Motor neuron (in vitro differentiated cells): ENCODE measurements around the gene CENPF. TPM values are rescaled to one million over a fixed set of nuclear protein-coding genes. Genes with fewer than 3 reads are reported as not detected.
"Not testable (repeated sequence)": the region's sequence is repeated elsewhere in the genome, so short reads cannot be mapped to it uniquely, and the experiment has no call there.

ENCODE experiments used
- ATAC-seq, 8 experiments: fragments of 200-7000 bp; cut with Tn5 transposase; replicated peaks in 6 of 8; 2 replicates each; pipeline ENCODE4 v1.8.0; 2021; ENCODE audit warnings: mild to moderate bottlenecking in 8 of 8, moderate library complexity in 8 of 8
- H3K27ac ChIP-seq, 2 donors: fragments of 250-450 bp; sonication (Bioruptor Pico); 2 replicates each; pipeline ENCODE4 v1.9.0; 2021; ENCODE audit warnings: antibody characterized with exemption in 2 of 2, mild to moderate bottlenecking in 2 of 2, moderate library complexity in 1 of 2
- H3K4me1 ChIP-seq, 2 donors: fragments of 250-450 bp; sonication (Bioruptor Pico); replicated peaks in 1 of 2; 2 replicates each; pipeline ENCODE4 v1.6.1; 2021; ENCODE audit warnings: antibody characterized with exemption in 2 of 2, mild to moderate bottlenecking in 2 of 2, moderate library complexity in 1 of 2
- H3K4me3 ChIP-seq, 5 donors: fragments of 250-450 bp; sonication (Bioruptor Pico); 2 replicates each; pipeline ENCODE4 v1.9.0; 2021; ENCODE audit warnings: antibody characterized with exemption in 5 of 5, mild to moderate bottlenecking in 5 of 5, moderate library complexity in 4 of 5
- WGBS, 10 experiments: fragments of 450-650 bp; shearing (Covaris generic); methylation state at CpG; one replicate each; pipeline ENCODE4 v1.0.0; 2022; 5-methylcytosine and 5-hydroxymethylcytosine counted together
- in situ Hi-C, 9 experiments: fragments of 400-800 bp; cut with MboI; loops; one replicate each; pipeline ENCODE4 v1.15.0; 2021; ENCODE audit warnings: low sequenced_read_pairs in 9 of 9, low pct_unique_long_range_greater_than_20kb in 2 of 9; ENCODE audit not compliant: unreplicated experiment in 9 of 9
- total RNA-seq, 8 experiments: library from RNA; unstranded; fragments of 300-600 nt; gene quantifications; 2 replicates each; pipeline versions ENCODE4 v1.2.3 to v1.2.4, GENCODE V29; 2022

Gene CENPF
- total RNA-seq, 8 experiments from 2014 or later, result 0.41 to 236 (median 12.1) TPM

- in situ Hi-C loops, result loop anchor here in 5 of 9 experiments (10.0 to 25.0 kb wide), 3 partner anchors 252 to 327 kb away; no protein-coding TSS in a partner anchor
- Histone ChIP-seq H3K4me3 (no peak overlapping the region), H3K4me1 (no peaks in the 10 kb centered on the region), H3K27ac (no peak overlapping the region)
- no peak for ATAC-seq
- 79 to 100% (median 90%) methylated on average over 1 to 4 of the region's 4 CpGs; no CpG with 5 or more reads in 2 of the 10 experiments for WGBS, 10 experiments
Observed at GRCh38 chr1:214588963-214589597, 13.9 kb upstream of the CENPF start.

DNA sequence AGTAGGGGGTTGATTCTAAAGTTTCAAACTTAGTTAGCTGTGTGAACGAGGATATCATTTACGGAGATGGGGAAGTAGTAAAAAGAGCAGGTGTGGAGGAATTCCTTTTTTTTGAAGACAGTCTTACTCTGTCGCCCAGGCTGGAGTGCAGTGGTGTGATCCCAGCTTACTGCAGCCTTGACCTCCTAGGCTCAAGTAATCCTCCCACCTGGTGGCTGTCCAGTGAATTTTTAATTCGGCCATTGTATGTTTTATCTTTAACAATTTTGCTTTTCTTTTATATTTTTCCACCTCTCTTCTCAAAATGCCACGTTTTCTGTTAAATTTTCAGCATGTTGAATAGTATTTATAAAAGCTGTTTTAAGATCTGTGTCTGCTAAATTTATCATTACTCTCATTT is 12.3 kb upstream of the CENPF start:
- in situ Hi-C loops, result loop anchor here in 4 of 9 experiments (25.0 kb wide), 2 partner anchors 253 to 328 kb away; no protein-coding TSS in a partner anchor
- Histone ChIP-seq H3K27ac (no peak overlapping the region), H3K4me1 (no peaks in the 10 kb centered on the region), H3K4me3 (no peak overlapping the region)
- ATAC-seq, result no peak
- 50 to 100% (median 82%) methylated on average over 1 to 5 of the region's 5 CpGs for WGBS, 10 experiments

- in situ Hi-C loops, result loop anchor here in 4 of 9 experiments (25.0 kb wide), 2 partner anchors 255 to 330 kb away; no protein-coding TSS in a partner anchor
- not testable (repeated sequence) for H3K4me1 ChIP-seq, ATAC-seq, H3K27ac ChIP-seq, H3K4me3 ChIP-seq
- WGBS, 10 experiments, result 65 to 100% (median 86%) methylated on average over 1 to 8 of the region's 8 CpGs
Observed at GRCh38 chr1:214591918-214592317, 11.1 kb upstream of the CENPF start.

DNA sequence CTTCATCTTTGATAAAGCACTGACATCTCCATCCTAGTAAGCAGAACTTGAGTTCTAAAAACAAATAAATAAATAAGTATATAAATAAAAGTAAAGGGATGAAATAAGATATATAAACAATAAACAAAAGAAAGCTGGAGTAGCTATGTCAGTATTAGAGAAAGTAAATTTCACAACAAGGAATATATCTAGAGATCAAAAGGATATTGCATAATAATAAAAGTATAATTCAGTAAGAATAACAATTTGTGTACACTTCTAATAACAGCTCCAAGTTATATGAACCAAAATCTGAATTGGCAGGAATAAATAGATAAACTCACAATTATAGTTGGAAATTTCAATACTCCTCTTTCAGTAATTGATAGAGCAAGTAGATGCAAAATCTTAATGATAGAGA is 9.8 kb upstream of the CENPF start:
- Histone ChIP-seq H3K27ac (no peak overlapping the region), H3K4me3 (no peak overlapping the region), H3K4me1 (no peaks in the 10 kb centered on the region)
- in situ Hi-C loops, result loop anchor here in 4 of 9 experiments (25.0 kb wide), 2 partner anchors 256 to 331 kb away; no protein-coding TSS in a partner anchor
- ATAC-seq, result no peak

GRCh38 chr1:214603819-214604252 is 841 bp downstream of the CENPF start:
- Histone ChIP-seq H3K4me1 (peaks cover 5 to 9% of the 10 kb centered on the region in 2 donors), H3K4me3 (peak overlapping the region; percentile 55 to 86 (median 73)), H3K27ac (peak overlapping the region in 1 of 2 donors; percentile 66)
- ATAC-seq, result no peak
- 0 to 3% (median 0%) methylated on average over 5 to 10 of the region's 11 CpGs; no CpG with 5 or more reads in 2 of the 10 experiments for WGBS, 10 experiments
- in situ Hi-C loops, result no loop called here

DNA sequence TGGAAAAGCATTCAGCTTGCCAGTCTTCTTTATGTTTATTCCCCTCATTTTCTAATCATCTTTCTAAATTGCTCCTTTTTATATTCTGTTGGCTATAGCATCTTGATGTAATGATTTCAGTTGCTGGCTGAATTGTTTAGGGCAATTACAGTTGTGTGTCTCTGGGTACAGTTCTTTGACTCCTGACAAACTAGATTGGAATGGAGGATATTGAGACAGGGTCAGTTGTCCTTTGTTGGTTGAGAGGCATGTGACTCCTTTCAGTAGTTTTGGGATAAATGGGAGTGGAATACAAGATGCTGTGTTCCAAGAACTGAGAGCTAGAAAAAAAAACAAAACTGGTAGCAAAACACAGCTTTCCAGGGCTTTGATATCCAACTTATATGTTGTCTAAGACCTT is 1.5 kb downstream of the CENPF start:
- Histone ChIP-seq H3K27ac (no peak overlapping the region), H3K4me1 (peaks cover 5 to 9% of the 10 kb centered on the region in 2 donors), H3K4me3 (peak overlapping the region in 3 of 5 donors; percentile 55 to 81 (median 73))
- ATAC-seq, result no peak
- in situ Hi-C loops, result no loop called here

DNA sequence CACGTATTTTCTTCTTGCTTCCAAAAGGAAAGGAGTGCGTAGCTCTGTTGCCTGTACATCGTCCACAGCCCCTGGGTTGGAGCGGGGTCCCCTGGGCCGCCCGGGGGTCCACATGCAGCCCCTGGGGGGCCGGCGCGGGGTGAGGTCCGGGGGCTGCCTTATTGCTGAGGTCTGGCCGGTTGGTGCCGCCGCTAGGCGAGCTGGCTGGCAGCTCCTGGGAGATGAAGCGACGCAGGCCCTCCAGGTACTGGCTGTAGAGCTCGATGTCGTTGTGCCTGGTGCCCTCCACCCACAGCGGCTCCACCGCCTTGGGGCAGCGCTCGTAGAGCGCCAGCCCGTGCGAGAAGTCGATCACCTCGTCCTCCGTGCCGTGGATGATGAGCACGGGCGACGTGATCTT is 2.5 kb downstream of the CENPF start:
- in situ Hi-C loops, ATAC-seq, H3K4me1 ChIP-seq, H3K4me3 ChIP-seq, H3K27ac ChIP-seq: not testable (repeated sequence)
- 85 to 100% (median 94%) methylated on average over 1 to 6 of the region's 32 CpGs; no CpG with 5 or more reads in 5 of the 10 experiments for WGBS, 10 experiments

- H3K27ac ChIP-seq, H3K4me1 ChIP-seq, ATAC-seq, H3K4me3 ChIP-seq, in situ Hi-C loops: not testable (repeated sequence)
- WGBS, 10 experiments, result 100% methylated on average over 7 of the region's 63 CpGs; no CpG with 5 or more reads in 9 of the 10 experiments
Observed at GRCh38 chr1:214605933-214606925, 3.2 kb downstream of the CENPF start.

DNA sequence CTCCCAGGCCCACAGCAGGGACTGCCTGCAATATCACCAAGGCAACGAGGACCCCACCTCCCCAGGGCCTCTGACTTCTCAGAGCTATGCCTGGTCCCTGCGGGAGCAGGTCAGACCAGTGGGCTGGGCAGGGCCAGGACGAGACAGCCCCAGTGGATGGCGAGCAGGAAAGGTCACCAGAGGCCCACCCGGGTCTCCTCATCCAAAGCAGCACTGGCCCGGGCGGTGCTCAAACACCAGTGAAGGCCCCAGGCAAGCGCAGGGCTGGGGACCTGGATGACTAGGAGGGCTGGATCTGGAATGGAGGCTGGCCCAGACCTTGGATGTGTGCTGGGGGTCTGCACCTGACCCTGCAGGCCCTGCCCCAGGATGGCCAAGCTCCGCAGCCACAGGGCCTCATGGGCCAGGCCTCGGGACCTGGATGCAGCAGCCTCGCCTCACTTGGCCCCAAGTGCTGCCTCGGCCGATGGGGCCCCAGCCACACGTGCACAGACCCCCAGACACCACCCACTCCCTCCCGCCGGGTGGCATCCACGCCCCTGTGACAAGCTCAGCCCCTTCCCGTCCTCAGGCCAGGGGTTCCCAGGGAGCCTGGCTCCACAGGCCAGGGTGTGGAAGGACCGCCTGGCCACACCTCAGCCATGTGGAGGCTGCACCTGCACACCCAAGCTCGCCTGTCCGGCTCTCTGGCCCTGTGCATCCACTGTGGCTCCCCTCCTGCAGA is 4.7 kb downstream of the CENPF start:
- H3K4me3 ChIP-seq, in situ Hi-C loops, H3K27ac ChIP-seq, H3K4me1 ChIP-seq, ATAC-seq: not testable (repeated sequence)
- WGBS, 10 experiments, result 98% methylated on average over 9 of the region's 21 CpGs; no CpG with 5 or more reads in 9 of the 10 experiments

GRCh38 chr1:214608216-214608783 is 5.3 kb downstream of the CENPF start:
- in situ Hi-C loops, ATAC-seq, H3K4me1 ChIP-seq, H3K4me3 ChIP-seq, H3K27ac ChIP-seq: not testable (repeated sequence)
- WGBS, 10 experiments, result 94 to 100% methylated on average over 7 to 12 of the region's 45 CpGs; no CpG with 5 or more reads in 8 of the 10 experiments

DNA sequence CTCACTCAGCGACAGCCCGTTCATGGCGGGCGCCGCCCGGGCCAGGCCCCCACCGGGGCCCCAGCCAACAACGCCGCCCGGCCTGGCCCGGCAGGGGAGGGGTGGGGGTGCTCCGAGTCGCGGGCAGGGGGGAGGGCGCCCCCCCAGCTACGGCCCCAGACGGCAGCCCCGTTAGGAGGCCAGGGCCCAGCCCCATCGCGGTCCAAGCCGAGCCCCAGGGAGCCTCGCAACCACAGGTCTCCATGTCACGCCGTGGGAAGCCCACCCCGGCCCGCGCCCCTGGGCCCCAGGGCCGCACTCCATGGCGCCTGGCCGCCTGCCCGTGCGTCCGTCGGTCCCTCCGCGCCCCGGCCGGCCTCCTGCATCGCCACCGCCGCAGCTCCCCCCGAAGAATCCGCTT is 5.8 kb downstream of the CENPF start:
- in situ Hi-C loops, H3K27ac ChIP-seq, H3K4me3 ChIP-seq, ATAC-seq, H3K4me1 ChIP-seq: not testable (repeated sequence)
- 100% methylated on average over 2 to 7 of the region's 43 CpGs; no CpG with 5 or more reads in 7 of the 10 experiments for WGBS, 10 experiments

GRCh38 chr1:214609692-214610091 is 6.7 kb downstream of the CENPF start:
- no peak for ATAC-seq
- no peak overlapping the region for H3K27ac ChIP-seq
- WGBS, 10 experiments, result 86 to 100% (median 94%) methylated on average over 1 of the region's 1 CpG; no CpG with 5 or more reads in 6 of the 10 experiments
- H3K4me1 ChIP-seq, result no peaks in the 10 kb centered on the region
- H3K4me3 ChIP-seq, result no peak overlapping the region
- in situ Hi-C loops, result no loop called here
